GM19463 (cell line): Measurements from ENCODE around the gene MAN2C1.
"Not testable (repeated sequence)": the region's sequence is repeated elsewhere in the genome, so short reads cannot be mapped to it uniquely, and the experiment has no call there.

Experiments used
- ATAC-seq: cut with Tn5 transposase; IDR thresholded peaks from one replicate; pipeline ENCODE4 v1.9.1; 2021; ENCODE audit warnings: mild to moderate bottlenecking, moderate library complexity; ENCODE audit not compliant: unreplicated experiment

MAN2C1 gene

GRCh38 chr15:75313116-75313845 lies 55.1 kb downstream of the MAN2C1 start:
- no peak for ATAC-seq

GRCh38 chr15:75312548-75312947 lies 55.9 kb downstream of the MAN2C1 start:
- ATAC-seq: not testable (repeated sequence)

DNA sequence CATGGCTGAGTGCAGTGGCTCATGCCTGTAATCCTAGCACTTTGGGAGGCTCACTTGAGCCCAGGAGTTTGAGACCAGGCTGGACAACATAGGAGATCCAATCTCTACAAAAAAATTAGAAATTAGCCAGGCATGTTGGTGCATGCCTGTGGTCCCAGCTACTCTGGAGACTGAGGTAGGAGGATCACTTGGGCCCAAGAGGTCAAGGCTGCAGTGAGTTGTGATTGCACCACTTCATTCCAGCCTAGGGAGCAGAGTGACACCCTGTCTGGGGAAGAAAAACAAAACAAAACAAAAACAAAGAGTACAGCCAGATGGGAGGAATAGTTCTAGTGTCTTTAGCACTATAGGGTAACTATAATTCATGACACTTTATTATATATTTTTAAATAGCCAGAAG lies 58.7 kb downstream of the MAN2C1 start:
- no peak for ATAC-seq

- ATAC-seq: no peak
These were observed 60.5 kb downstream of the MAN2C1 start for GRCh38 chr15:75307778-75308390.

- ATAC-seq: no peak
These were observed 62.2 kb downstream of the MAN2C1 start for GRCh38 chr15:75306188-75306587.
